Heart left ventricle (tissue), 16 donors: ENCODE data around the gene IDH2. TPM values are rescaled to one million over a fixed set of nuclear protein-coding genes. Genes with fewer than 3 reads are reported as not detected.

Source experiments
- ATAC-seq, 4 donors: fragments of 200-7000 bp; cut with Tn5 transposase; one replicate each; pipeline ENCODE4 v1.9.1; 2020 to 2022; ENCODE audit warnings: moderate library complexity in 4 of 4, mild to moderate bottlenecking in 3 of 4, moderate number of reproducible peaks in 1 of 4
- DNase-seq, 5 donors: peaks; one replicate each; pipeline ENCODE4 v3.0.0-alpha.2; 2020
- H3K27ac ChIP-seq, 12 donors: fragments of 200-600 bp; sonication (generic) in 4 of 12; one replicate each; pipeline versions ENCODE4 v1.5.0 to v1.8.0; 2016 to 2022; ENCODE audit warnings: mild to moderate bottlenecking in 2 of 12
- H3K27me3 ChIP-seq, 9 donors: fragments of 200-600 bp; sonication (generic) in 2 of 9; one replicate each; pipeline versions ENCODE4 v1.5.1 to v1.8.0; 2016 to 2022; ENCODE audit warnings: mild to moderate bottlenecking in 3 of 9
- H3K36me3 ChIP-seq, 9 donors: fragments of 200-600 bp; sonication (generic) in 2 of 9; one replicate each; pipeline versions ENCODE4 v1.5.0 to v1.8.0; 2018 to 2022; ENCODE audit warnings: mild to moderate bottlenecking in 2 of 9
- H3K4me1 ChIP-seq, 12 donors: fragments of 200-600 bp; sonication (generic) in 4 of 12; one replicate each; pipeline versions ENCODE4 v1.5.0 to v1.8.0; 2016 to 2022; ENCODE audit warnings: mild to moderate bottlenecking in 3 of 12
- H3K4me3 ChIP-seq, 12 donors: fragments of 200-600 bp; sonication (generic) in 4 of 12; one replicate each; pipeline versions ENCODE4 v1.5.0 to v1.8.0; 2017 to 2022; ENCODE audit warnings: mild to moderate bottlenecking in 9 of 12, moderate library complexity in 4 of 12
- H3K9me3 ChIP-seq, 12 donors: fragments of 200-600 bp; sonication (generic) in 4 of 12; one replicate each; pipeline versions ENCODE4 v1.5.0 to v1.8.0; 2016 to 2022; ENCODE audit warnings: mild to moderate bottlenecking in 1 of 12
- CTCF ChIP-seq, 12 donors: fragments of 200-600 bp; sonication (generic) in 4 of 12; IDR thresholded peaks; one replicate each; pipeline versions ENCODE4 v1.5.0 to v1.8.0; 2018 to 2022; ENCODE audit warnings: antibody characterized with exemption in 12 of 12, mild to moderate bottlenecking in 5 of 12
- POLR2A ChIP-seq, 2 donors: fragments of 450-650 bp; IDR thresholded peaks; one replicate each; pipeline ENCODE4 v1.6.1; 2017; ENCODE audit warnings: antibody characterized with exemption in 2 of 2, mild to moderate bottlenecking in 2 of 2, moderate library complexity in 2 of 2
- WGBS, 4 donors: extraction: QIAGEN DNeasy Blood & Tissue Kit in 2 of 4; methylation state at CpG; one replicate each; pipeline versions ENCODE4 v1.1.5 to v1.1.7; 2013 to 2018; 5-methylcytosine and 5-hydroxymethylcytosine counted together
- intact Hi-C, 10 donors: fragments of 100-400 bp; cut with DNase I; formaldehyde crosslinking; loops; one replicate each; pipeline versions ENCODE4 v1.11.1 to v1.14.2; 2022
- polyA plus RNA-seq, 2 donors: library from polyadenylated mRNA; stranded (reverse); fragments of 200-250 nt; gene quantifications; one replicate each; pipeline ENCODE4 v1.2.3, GENCODE V29; 2013
- total RNA-seq, 9 donors: library from RNA; depleted of rRNA in 2 of 9; stranded (reverse); fragments of >200 nt in 2 of 9; fragmentation: NEBNext Ultra II Directional in 3 of 9; extraction: Animal tissue kit (Norgen Biotek cat#: 25700) in 3 of 9; gene quantifications; one replicate each; pipeline versions ENCODE4 v1.1.0 to v1.2.4, GENCODE V29; 2016 to 2023
- donor health status: ischemic (EF 13 %, LVEDD 7.1; RV severe dilation, severe dysfunction).
- donor health status: healthy with polysubstance abuse.
- donor health status: DM: no; HTN: yes; CAD: no.
- donor health status: DM: no; HTN: no; CAD: no.
- donor health status: ischemic (EF 25% LVEDD 6.9; RV normal size, moderate dysfunction).
- donor health status: ischemic (EF 25% LVEDD 5.7; RV mildly dilated, moderate dysfunction).
- donor health status: healthy.
- donor health status: DM: yes; HTN: yes; CAD: no.
- donor health status: ischemic (EF 35%, LVEDD 5.7; RV mildly dilated, moderate dysfunction).
- donor health status: nonischemic (EF 11% LVEDD 7.7; RV severe dilation, severe dysfunction).
- donor health status: DM: yes; HTN: yes; CAD: no.
- donor health status: PGD.
- donor health status: ischemic (EF 29% LVEDD 5.4; RV normal size, mild dysfunction).
- donor health status: nonischemic (EF 23%, LVEDD 6.1; RV moderate dilation, normal function).

The IDH2 gene
- total and polyA plus RNA-seq, 11 donors: 366 to 1,258 (median 729) TPM

GRCh38 chr15:90040618-90041017, 61.6 kb downstream of the IDH2 start:
- H3K4me1 ChIP-seq: peaks cover 0 to 66% (median 20%) of the 10 kb centered on the region in 12 donors
- intact Hi-C loops: no loop called here
- TF ChIP-seq POLR2A (IDR thresholded peaks at IDR 0.05) (no peak), CTCF (IDR thresholded peaks at IDR 0.05) (no peak)
- ATAC-seq: no peak
- H3K36me3 ChIP-seq: no peaks in the 10 kb centered on the region
- no peak overlapping the region for H3K4me3 ChIP-seq
- H3K27ac ChIP-seq: peak overlapping the region in 1 of 12 donors; percentile 74
- DNase-seq: peak in 1 of 5 donors; percentile 33
- H3K9me3 ChIP-seq: no peaks in the 10 kb centered on the region
- 63 to 73% (median 67%) methylated on average over 6 of the region's 6 CpGs for WGBS, 4 donors
- no peaks in the 10 kb centered on the region for H3K27me3 ChIP-seq

GRCh38 chr15:90039996-90040395, 62.3 kb downstream of the IDH2 start:
- Histone ChIP-seq H3K4me3 (no peak overlapping the region), H3K4me1 (peaks cover 0 to 72% (median 26%) of the 10 kb centered on the region in 12 donors)
- 56 to 70% (median 60%) methylated on average over 2 to 5 of the region's 5 CpGs for WGBS, 4 donors

GRCh38 chr15:90038632-90039095, 63.6 kb downstream of the IDH2 start:
- H3K4me3 ChIP-seq: no peak overlapping the region
- 85 to 91% (median 90%) methylated on average over 3 of the region's 3 CpGs for WGBS, 4 donors
- intact Hi-C loops: no loop called here
- no peaks in the 10 kb centered on the region for H3K36me3 ChIP-seq
- ATAC-seq (no peak), DNase-seq (no peak)
- no peaks in the 10 kb centered on the region for H3K9me3 ChIP-seq
- no peaks in the 10 kb centered on the region for H3K27me3 ChIP-seq
- peak overlapping the region in 1 of 12 donors; percentile 97 for H3K27ac ChIP-seq
- peaks cover 0 to 75% (median 38%) of the 10 kb centered on the region in 12 donors for H3K4me1 ChIP-seq
- TF ChIP-seq POLR2A (IDR thresholded peaks at IDR 0.05) (no peak), CTCF (IDR thresholded peaks at IDR 0.05) (no peak)

More at GRCh38 chr15:90039996-90040395, 62.3 kb downstream of the IDH2 start:
- DNase-seq: peak in 1 of 5 donors; percentile 55
- H3K27me3 ChIP-seq: no peaks in the 10 kb centered on the region
- intact Hi-C loops: no loop called here
- no peaks in the 10 kb centered on the region for H3K36me3 ChIP-seq
- TF ChIP-seq CTCF (IDR thresholded peaks at IDR 0.05): no peak
- H3K27ac ChIP-seq: peak overlapping the region in 1 of 12 donors; percentile 74
- ATAC-seq: no peak
- H3K9me3 ChIP-seq: no peaks in the 10 kb centered on the region

GRCh38 chr15:90037961-90038631, 64.2 kb downstream of the IDH2 start:
- H3K27ac ChIP-seq: peak overlapping the region in 2 of 12 donors; percentile 12 to 97
- no peak for TF ChIP-seq CTCF (IDR thresholded peaks at IDR 0.05)
- TF ChIP-seq POLR2A (IDR thresholded peaks at IDR 0.05): no peak
- DNase-seq: peak in 1 of 5 donors; percentile 35
- H3K4me1 ChIP-seq: peaks cover 0 to 75% (median 43%) of the 10 kb centered on the region in 12 donors
- no peak for ATAC-seq
- no peaks in the 10 kb centered on the region for H3K27me3 ChIP-seq
- H3K4me3 ChIP-seq: no peak overlapping the region
- intact Hi-C loops: no loop called here
- WGBS, 4 donors: 83 to 90% (median 85%) methylated on average over 8 to 14 of the region's 14 CpGs
- H3K36me3 ChIP-seq: no peaks in the 10 kb centered on the region
- H3K9me3 ChIP-seq: no peaks in the 10 kb centered on the region
